Smooth muscle cell of the brain vasculature (primary cell): ENCODE data around the gene CPSF2.
"Not testable (repeated sequence)": the region's sequence is repeated elsewhere in the genome, so short reads cannot be mapped to it uniquely, and the experiment has no call there.

Source experiments
- DNase-seq: peaks from one replicate; pipeline ENCODE4 v3.0.0-alpha.2; 2012; ENCODE audit warnings: low read depth, low spot score

The CPSF2 gene

DNA sequence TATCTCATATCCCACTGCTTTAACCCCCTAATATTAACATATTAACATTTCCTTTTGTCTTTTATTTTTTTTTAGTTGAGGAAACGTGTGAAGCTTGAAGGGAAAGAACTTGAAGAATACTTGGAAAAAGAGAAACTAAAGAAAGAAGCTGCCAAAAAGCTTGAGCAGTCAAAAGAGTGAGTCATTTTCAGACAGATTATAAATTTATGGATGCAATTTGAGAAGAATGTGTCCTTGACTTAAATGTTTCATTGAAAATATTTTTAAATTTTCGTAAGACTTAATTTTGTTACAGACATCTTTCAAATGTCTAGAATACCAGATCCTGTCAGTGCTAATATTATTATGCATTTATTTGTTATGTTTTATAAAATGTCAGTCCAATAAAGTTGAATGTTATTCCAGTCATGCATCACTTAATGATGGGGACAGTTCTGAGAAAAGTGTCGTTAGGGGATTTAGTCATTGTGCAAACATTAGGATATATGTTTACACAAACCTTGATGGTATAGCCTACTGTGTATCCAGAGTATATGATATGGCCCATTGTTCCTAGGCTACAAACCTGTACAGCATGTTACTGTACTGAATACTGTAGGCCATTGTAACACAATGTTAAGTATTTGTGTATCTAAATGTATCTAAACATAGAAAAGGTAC lies 32.6 kb downstream of the CPSF2 start:
- no peak for DNase-seq

DNA sequence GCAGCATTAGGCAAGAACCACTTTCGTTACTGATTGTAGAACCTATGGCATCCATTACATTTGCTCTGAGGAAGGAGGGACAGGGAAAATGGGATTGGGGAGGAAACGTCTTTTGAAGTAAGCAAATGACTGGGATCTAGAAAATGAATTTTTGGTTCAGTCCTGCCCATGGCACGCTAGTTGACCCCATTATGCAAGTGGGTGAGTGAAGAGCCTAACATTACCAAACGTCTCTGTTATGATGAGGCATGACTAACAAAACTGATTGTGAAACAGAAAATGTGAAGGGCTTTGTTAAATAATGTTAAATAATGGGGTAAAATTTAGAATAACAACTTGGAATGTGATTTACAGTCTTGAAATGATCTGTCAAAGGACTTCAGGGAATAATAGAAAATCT lies 38.9 kb downstream of the CPSF2 start:
- no peak for DNase-seq

DNA sequence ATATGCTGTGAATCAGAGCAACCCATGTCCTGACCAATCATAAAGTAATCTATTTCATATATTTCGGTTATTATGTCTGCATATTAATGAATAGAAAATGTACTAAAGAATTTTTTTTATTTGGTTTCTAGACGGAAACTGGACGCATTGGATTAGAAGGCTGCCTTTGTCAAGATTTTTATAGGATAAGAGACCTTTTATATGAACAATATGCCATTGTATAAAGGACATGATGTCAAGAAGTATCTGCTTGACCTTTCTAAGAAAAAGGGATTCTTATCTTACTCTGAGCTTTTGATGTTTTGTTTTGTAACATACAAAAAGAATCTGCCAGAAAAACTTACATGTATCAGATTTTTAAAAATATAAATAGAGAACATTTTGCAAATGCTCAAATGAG lies 39.8 kb downstream of the CPSF2 start:
- DNase-seq = no peak

DNA sequence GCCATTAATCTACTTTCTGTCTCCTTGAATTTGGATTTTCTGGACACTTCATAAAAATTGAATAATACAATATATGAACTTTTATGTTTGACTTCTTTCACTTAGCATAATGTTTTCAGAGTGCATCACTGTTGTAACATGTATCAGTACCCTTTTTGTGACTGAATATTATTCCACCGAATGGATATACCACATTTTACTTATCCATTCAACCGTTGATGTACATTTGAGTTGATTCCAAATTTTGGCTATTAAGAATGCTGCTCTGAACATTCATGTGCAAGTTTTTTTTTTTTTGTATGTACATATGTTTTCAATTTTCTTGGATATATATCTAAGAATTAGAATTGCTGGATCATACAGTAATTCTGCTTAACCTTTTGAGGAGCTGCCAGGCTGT lies 43.2 kb downstream of the CPSF2 start:
- DNase-seq = no peak

DNA sequence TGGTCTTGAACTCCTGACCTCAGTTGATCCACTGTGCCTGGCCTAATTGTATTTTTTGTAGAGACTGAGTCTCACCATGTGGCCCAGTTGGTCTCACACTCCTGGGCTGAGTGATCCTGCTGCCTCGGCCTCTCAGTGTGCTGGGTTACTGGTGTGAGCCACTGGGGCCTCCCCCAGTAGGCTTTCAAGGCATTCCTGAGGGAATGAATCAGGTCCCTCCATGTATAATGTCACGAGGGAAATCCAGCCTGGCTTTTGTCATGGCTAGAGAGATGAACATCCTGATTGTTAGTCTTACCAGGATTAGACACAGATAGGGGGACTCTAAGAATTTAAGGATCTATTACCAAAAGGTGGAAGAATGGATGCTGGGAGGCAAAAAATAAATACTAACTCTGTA lies 51.9 kb downstream of the CPSF2 start:
- DNase-seq = no peak

DNA sequence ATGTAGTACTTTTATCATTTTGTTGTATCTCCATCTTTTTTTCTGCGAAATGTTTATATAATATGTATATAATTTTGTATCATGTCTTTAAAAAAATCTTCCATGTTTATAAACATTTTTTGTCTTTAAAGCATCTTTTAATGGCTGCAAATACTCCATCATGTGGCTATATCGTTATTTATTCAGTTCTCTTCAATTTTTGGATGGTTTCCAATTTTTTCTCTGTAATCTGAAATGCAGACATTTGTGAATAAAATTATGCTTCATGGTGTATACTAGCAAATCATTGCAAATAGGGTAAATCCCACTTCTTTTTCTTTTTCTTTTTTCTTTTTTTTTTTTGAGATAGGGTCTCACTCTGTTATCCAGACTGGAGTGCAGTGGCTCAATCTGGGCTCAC lies 54.0 kb downstream of the CPSF2 start:
- no peak for DNase-seq

DNA sequence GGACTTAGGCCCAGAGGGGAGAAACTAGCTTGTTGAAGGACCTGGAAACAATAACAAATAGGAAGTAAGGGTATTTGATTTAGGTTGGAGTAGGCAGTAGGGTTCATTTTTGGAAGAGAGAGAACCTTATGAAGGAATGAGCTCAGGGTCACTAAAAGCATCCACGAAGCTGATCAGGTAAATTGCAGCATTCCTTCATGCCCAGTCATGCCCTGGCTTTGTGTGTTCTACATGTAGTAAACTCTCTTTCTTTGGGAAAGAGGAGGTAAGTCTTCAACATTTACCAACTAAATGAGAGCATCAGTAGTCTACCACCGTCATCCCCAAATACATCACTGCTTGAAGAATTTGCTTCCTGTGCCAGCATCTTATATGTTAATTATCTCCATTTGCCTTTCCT lies 54.7 kb downstream of the CPSF2 start:
- no peak for DNase-seq

DNA sequence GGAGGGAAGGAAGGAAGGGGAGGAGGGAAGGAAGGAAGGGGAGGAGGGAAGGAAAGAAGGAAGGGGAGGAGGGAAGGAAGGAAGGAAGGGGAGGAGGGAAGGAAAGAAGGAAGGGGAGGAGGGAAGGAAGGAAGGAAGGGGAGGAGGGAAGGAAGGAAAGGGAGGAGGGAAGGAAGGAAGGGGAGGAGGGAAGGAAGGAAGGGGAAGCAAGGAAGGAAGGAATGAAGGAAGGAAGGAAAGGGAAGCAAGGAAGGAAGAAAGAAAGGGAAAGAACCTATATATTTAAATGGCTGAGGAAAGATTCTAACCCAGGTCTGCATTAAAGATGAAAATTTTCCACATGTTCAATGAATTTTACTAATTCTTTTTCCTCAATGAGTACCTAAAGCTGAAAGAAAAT lies 57.4 kb downstream of the CPSF2 start:
- not testable (repeated sequence) for DNase-seq

DNA sequence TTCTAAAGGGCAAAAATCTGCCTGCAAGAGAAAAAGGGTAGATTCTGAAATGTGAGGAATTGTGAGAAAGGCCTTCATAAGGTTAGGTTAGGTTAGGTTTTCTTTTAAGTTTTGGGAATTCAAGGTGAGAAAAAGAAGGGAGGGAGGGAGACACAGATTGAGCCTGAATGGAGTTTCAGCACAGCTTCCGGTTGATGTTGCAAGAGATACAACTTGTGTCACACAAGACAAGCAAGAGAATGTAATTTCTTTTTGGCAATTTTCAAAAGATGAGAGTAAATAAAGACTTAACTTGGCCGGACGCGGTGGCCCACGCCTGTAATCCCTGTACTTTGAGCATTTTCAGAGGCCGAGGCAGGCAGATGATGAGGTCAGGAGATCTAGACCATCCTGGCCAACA lies 63.8 kb downstream of the CPSF2 start:
- no peak for DNase-seq

DNA sequence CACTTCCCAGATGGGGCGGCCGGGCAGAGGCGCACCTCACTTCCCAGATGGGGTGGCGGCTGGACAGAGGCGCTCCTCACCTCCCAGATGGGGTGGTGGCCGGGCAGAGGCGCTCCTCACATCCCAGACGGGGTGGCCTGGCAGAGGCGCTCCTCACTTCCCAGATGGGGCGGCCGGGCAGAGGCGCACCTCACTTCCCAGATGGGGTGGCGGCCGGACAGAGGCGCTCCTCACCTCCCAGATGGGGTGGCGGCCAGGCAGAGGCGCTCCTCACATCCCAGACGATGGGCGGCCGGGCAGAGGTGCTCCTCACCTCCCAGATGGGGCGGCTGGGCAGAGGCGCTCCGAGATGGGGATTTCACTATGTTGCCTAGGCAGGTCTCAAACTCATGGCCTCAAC lies 65.8 kb downstream of the CPSF2 start:
- not testable (repeated sequence) for DNase-seq

DNA sequence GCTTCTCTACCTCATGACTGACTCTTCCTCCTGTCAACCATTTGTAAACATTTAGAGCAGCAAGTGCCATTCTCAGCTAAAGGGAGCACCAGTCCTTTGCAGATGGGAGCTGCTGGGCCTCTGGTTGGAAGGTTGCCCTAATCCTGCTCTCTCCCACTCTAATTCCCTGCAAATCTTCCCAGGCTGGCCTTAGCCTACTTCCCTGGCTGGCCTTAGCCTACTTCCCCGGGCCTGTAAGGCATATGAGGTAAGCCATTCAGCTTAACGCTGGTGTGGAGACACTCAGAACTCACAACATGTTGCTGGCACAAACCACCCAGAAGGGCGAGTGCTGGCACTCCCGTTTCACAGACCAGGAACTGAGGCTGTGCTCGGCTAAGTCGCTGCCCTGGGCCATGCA lies 69.0 kb downstream of the CPSF2 start:
- no peak for DNase-seq

DNA sequence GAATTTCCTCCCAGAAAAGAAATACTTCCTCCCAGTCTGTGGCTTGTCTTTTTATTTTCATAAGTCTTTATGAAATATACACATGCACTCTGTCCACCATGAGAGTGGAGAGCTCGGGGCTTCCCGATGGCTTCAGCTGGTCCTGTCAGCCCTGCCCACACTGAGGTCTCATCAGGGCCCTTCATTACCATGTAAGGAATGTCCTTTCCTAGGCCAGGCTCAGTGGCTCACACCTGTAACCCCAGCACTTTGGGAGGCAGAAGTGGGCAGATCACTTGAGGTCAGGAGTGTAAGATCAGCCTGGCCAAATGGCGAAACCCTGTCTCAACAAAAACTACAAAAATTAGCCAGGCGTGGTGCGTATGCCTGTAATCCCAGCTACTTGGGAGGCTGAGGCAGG lies 77.0 kb downstream of the CPSF2 start:
- no peak for DNase-seq

DNA sequence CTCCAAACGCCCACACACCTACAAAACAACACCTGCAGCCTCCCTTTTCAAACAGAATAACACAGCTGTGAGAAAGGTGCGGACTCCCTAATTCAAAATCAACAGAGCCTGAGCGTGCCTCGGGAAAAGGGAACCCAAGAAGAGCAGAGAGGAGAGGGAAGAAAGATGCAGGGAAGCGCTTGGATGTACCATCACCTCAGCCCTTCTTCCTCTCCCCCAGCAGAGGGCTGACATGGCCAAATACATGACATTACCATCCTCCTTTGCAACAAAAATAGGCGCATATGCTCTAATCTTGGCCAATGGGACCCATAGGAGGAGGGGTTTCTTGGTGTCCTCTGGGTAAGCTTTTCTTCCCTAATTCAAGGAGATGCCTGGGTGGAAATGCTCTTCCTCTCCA lies 78.0 kb downstream of the CPSF2 start:
- DNase-seq = no peak

DNA sequence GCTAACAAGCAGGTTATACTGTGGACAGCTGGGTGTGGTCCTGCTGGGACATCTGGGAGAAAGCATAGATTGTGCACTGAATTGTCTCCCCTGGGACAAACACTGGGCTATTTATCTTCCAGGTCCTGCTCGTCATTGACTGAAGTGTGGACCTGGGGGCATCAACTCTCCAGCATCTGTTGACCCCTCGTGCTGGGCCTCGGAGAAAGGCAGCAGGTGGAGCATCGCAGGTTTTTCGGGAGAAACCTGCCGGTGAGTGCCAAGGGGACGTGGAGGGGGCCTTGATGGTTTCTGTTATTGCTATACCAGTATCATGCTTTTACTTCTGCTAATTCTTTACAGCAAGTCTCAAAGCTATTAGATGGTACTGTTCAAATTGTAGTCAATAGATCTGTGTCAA lies 81.3 kb downstream of the CPSF2 start:
- no peak for DNase-seq

DNA sequence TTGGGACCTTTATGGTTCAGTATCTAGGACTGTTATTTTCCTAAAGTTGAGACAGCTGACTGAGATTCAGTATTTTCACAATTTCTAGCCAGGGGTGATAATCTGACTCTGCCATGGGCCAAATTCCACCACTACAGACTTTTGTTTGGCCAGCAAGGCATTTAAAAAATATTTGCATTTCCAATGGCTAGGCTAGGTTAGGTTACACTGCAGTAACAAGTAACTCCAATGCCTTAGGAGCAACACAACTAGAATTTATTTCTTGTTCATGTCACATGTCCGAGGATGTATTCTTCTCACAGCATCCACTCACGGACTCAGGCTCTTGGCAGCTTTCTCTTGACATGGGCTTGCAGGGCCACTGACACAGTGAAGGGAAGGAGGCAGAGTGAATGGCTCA lies 83.0 kb downstream of the CPSF2 start:
- DNase-seq = no peak

DNA sequence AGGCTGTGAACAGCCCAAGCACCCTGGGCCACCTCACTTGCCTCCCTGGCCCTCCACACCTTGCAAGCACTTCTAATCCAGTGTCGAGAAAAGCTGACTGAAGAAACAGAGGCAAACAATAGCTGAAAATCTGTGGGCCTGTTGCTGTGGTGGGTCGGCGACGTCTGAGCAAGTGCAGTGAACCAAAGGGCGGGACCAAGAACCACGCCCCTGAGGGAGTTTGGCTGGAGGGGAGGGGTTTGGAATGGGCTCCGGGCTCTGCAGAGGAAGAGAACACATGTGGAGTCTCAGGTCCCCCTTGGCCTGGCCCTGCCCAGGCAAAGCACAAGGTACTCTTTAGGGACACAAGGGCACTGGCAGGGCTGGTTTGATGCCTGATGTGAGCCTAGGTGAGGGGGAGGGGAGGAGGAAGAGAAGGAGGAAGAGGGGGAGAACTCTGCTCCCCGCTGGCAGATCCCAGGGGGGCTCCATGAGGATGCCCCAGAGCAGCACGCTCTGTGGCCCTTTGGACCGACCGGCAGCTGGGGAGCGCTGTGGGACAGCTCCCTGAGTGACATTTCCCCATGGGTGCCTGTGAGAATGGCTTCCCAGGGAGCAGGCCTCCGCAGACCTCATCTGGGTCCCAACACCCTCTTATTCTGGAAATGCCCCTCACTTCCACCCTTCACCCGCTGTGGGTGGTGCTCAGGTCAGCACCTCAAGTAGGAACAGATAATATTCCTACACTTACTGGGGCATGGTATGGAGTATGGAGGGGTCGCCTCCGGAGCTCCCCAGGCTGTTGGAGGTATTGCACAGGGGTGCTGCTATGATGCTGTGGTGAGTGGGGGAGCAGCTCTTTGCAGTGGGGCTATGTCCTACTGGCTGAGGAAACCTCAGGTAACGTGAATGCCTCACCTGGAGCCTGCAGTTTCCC lies 85.5 kb downstream of the CPSF2 start:
- no peak for DNase-seq

DNA sequence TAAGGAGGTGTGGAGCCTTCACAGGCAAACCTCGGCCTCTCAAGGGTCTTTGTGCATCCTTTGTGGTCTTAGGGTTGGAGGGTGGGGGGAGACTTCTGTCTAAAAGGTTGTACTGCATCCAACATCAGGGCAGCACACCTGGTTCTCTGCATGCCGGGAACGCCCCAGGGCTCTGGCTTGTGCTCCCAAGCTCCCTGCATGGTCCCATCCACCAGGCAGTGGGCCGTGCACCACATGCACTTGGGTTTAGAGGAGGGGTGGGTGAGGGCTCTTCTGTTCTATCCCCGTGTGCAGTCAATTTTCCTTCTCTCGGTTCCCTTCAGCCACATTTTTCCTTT lies 86.1 kb downstream of the CPSF2 start:
- DNase-seq = no peak

DNA sequence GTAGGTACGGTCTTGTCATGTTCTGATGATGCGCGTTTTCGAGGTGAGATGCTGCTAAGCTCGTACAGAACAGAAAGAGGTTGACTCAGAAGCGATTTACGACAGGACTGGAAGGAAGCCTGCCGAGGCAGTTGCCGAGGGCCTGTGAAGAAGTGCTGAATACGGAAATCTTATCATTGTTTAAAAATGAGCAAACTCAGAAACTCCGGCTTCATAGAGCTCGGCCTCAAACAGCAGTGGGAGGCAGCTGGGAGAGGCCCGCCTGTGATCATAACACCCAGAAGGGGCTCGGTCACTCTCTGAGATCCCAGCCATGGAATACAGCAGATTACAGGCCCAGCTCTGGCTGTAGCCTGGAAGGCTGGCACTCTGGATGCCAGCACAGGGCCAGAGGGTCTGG lies 87.4 kb downstream of the CPSF2 start:
- no peak for DNase-seq

DNA sequence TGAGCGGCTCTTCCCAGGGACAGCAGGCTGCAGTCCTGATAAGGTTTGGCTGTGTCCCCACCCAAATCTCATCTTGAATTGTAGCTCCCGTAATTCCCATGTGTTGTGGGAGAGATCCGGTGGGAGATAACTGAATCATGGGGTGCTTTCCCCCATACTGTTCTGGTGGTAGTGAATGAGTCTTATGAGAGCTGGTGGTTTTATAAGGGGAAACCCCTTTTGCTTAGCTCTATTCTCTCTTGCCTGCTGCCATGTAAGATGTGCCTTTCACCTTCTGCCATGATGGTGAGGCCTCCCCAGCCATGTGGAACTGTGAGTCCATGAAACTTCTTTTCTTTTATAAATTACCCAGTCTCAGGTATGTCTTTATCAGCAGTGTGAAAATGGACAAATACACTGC lies 91.4 kb downstream of the CPSF2 start:
- DNase-seq = not testable (repeated sequence)

DNA sequence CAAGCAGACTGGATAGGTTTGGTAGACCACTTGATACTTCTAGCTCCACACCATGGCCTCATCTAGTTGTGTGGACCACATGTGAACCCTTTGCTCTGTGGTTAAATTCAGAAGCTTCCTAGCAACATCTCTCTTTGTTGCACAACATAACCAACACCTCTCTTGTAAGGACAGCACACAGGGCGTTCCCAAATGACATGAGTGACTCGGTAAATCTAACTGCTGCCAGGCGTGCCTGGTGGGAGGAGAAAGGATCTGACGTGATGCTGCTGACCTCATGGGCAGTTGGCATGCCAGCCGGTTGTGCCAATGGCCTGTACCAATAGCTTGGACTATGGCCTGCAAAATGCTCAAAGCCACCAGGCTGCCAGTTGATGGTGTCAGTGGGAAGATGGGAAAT lies 93.8 kb downstream of the CPSF2 start:
- DNase-seq = no peak

DNA sequence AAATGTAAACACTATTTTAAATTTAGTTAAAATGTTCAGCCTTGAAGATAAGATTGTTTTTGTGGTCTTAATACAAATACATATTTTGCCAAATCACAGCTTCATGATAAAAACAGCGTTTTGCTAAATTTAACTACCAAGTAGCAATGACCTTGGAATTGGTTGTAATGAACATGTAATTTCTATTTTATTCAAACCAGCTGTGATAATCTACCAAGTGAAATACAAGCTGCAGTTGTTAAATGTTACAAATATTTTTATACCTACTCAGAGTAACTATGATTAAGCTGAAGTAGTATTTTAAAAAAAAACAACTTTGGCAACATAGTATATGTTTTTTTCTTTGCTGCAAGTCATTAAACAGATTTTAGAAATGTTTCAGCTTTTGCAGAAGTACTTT lies 96.2 kb downstream of the CPSF2 start:
- no peak for DNase-seq
